ENCODE data around the gene DOCK4. TPM values are rescaled to one million over a fixed set of nuclear protein-coding genes. Genes with fewer than 3 reads are reported as not detected.

Gene DOCK4
- total RNA-seq, 1 experiment from 2014 or later: 4.9 TPM

DNA sequence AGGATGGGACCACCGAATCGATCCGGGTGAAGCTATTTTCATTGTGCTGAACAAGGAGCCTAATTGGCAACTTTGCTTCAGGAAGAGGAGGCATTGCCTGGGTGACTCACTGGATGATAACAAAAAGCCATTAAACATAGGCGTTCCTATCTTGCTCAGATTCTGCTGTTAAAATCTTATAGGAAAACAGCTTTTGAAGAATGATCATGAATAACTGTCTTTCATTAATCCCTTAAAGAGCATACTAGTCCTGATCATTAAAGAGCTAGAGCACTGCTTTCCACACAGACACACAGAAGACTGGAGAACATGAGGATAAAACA is 469.7 kb downstream of the DOCK4 start:
- H3K79me2 ChIP-seq (ENCODE audit: insufficient read depth, low read length): no peaks in the 10 kb centered on the region
- H3K14ac ChIP-seq (ENCODE audit: insufficient read depth, low read length): no peak overlapping the region
- no peak overlapping the region for H3K18ac ChIP-seq (ENCODE audit: insufficient read length, low read depth, low read length)
- no peak overlapping the region for H2BK12ac ChIP-seq (ENCODE audit: insufficient read length, low read depth, low read length)
- no peaks in the 10 kb centered on the region for H3K4me1 ChIP-seq (ENCODE audit: insufficient read depth, low read length)
- H2BK120ac ChIP-seq (ENCODE audit: low read depth, low read length, poor library complexity, severe bottlenecking): no peak overlapping the region
- no peak overlapping the region for H3K4ac ChIP-seq (ENCODE audit: low read depth, low read length)
- H3K23me2 ChIP-seq (ENCODE audit: insufficient read length, low read depth, low read length, poor library complexity, severe bottlenecking): no peaks in the 10 kb centered on the region
- Mint-ChIP-seq H3K9me3 (no peaks in the 10 kb centered on the region), H3K36me3 (ENCODE audit: insufficient read depth in 1 of 3, low read depth in 3 of 3) (peaks cover 0 to 6% (median 2%) of the 10 kb centered on the region in 3 experiments; a peak in 3 of 7 replicates), H3K27ac (no peak overlapping the region), H3K4me3 (no peak overlapping the region), H3K27me3 (ENCODE audit: low read depth) (no peaks in the 10 kb centered on the region), H3K4me1 (peaks cover 4 to 14% of the 10 kb centered on the region in 2 experiments; a peak in 2 of 4 replicates)
- no peak overlapping the region for H3K9ac ChIP-seq (ENCODE audit: extremely low read depth, insufficient read length, low read length)
- no peak overlapping the region for H3K4me2 ChIP-seq (ENCODE audit: insufficient read depth, insufficient read length, low read length)
- H4K91ac ChIP-seq (ENCODE audit: insufficient read length, low read depth, low read length): no peak overlapping the region
- no peak for DNase-seq
- H3K27ac ChIP-seq (ENCODE audit: insufficient read length, low read depth, low read length): no peak overlapping the region
- H2BK5ac ChIP-seq (ENCODE audit: insufficient read length, low read length): no peak overlapping the region
- no peaks in the 10 kb centered on the region for H3K27me3 ChIP-seq (ENCODE audit: insufficient read depth, low read length)
- TF ChIP-seq, protein P1, sequence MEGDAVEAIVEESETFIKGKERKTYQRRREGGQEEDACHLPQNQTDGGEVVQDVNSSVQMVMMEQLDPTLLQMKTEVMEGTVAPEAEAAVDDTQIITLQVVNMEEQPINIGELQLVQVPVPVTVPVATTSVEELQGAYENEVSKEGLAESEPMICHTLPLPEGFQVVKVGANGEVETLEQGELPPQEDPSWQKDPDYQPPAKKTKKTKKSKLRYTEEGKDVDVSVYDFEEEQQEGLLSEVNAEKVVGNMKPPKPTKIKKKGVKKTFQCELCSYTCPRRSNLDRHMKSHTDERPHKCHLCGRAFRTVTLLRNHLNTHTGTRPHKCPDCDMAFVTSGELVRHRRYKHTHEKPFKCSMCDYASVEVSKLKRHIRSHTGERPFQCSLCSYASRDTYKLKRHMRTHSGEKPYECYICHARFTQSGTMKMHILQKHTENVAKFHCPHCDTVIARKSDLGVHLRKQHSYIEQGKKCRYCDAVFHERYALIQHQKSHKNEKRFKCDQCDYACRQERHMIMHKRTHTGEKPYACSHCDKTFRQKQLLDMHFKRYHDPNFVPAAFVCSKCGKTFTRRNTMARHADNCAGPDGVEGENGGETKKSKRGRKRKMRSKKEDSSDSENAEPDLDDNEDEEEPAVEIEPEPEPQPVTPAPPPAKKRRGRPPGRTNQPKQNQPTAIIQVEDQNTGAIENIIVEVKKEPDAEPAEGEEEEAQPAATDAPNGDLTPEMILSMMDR (conservative IDR thresholded peaks at IDR 0.05): no peak
- H4K8ac ChIP-seq (replicated peaks; ENCODE audit: insufficient read length, low read depth, low read length): no peak overlapping the region
- H3K56ac ChIP-seq (ENCODE audit: insufficient read length, low read depth, low read length): no peak overlapping the region
- no peaks in the 10 kb centered on the region for H3K79me1 ChIP-seq (ENCODE audit: insufficient read depth, low read depth, low read length, poor library complexity, severe bottlenecking)
- no peak overlapping the region for H2AFZ ChIP-seq (ENCODE audit: low read length)
- H2AK5ac ChIP-seq (ENCODE audit: insufficient read length, low read length): no peak overlapping the region
- no peak overlapping the region for H3T11ph ChIP-seq (ENCODE audit: low read length)
- no peaks in the 10 kb centered on the region for H3K9me3 ChIP-seq (ENCODE audit: control insufficient read depth, low read depth, low read length)
- no peak overlapping the region for H3K23ac ChIP-seq (ENCODE audit: insufficient read length, low read depth, low read length)
- H2BK20ac ChIP-seq (ENCODE audit: low read depth, low read length, poor library complexity, severe bottlenecking): no peak overlapping the region
- no CpG with 5 or more reads among the region's 4 CpGs for WGBS (ENCODE audit: extremely low coverage, insufficient read length, low lambda C conversion rate)
- no peak overlapping the region for H4K5ac ChIP-seq (ENCODE audit: insufficient read length, low read depth, low read length)
- H2BK15ac ChIP-seq (ENCODE audit: low read depth, low read length): no peak overlapping the region
- no peaks in the 10 kb centered on the region for H4K20me1 ChIP-seq (ENCODE audit: control insufficient read depth, insufficient read depth, insufficient read length)
